GM12878 (cell line): ENCODE measurements around the gene LTV1. TPM values are rescaled to one million over a fixed set of nuclear protein-coding genes. Genes with fewer than 3 reads are reported as not detected.

Experiments
- ATAC-seq: fragments of 200-7000 bp; cut with Tn5 transposase; 3 replicates; pipeline ENCODE4 v1.9.1; 2020; ENCODE audit warnings: mild to moderate bottlenecking, moderate library complexity
- BruUV-seq: library from RNA; stranded (reverse); fragments of 400-500 nt; replicated peaks from 2 replicates; lab custom pipeline; 2021; lab: Mats Ljungman, UMichigan
- CTCF ChIA-PET: fragments of 300-600 bp; sonication (Branson Sonifier 250); formaldehyde crosslinking; extraction: SDS; loops from one replicate; lab custom pipeline; 2021; ENCODE audit warnings: inconsistent platforms; lab: Yijun Ruan, JAX
- POLR2A ChIA-PET: fragments of 350-600 bp; formaldehyde crosslinking; extraction: SDS; loops from one replicate; lab custom pipeline; 2021; ENCODE audit warnings: inconsistent platforms; lab: Charles Lee
- RAD21 ChIA-PET: fragments of 300-600 bp; sonication (Branson Sonifier 250); formaldehyde crosslinking; loops from one replicate; lab custom pipeline; 2023; ENCODE audit warnings: antibody characterized with exemption; ENCODE audit not compliant: unreplicated experiment; lab: Charles Lee
- SMC1A ChIA-PET: fragments of 300-600 bp; sonication (Branson Sonifier 250); formaldehyde crosslinking; loops from one replicate; lab custom pipeline; 2023; ENCODE audit not compliant: unreplicated experiment, uncharacterized antibody; lab: Charles Lee
- DNase-seq: peaks from one replicate; pipeline ENCODE4 v3.0.0-alpha.2; 2011; ENCODE audit warnings: low read depth, low spot score
- FAIRE-seq: peaks from 3 replicates; lab custom pipeline; 2011; peaks lifted over from hg19 to GRCh38; lab: Jason Lieb, UNC
- H2AFZ ChIP-seq: 2 replicates; pipeline ENCODE4 v1.6.0; 2011; ENCODE audit warnings: low read depth, low read length, control low read depth; ENCODE audit not compliant: control insufficient read depth
- H3K27ac ChIP-seq: 2 replicates; pipeline ENCODE4 v1.5.1; 2011; ENCODE audit warnings: control low read depth; ENCODE audit not compliant: control insufficient read depth, insufficient read depth
- H3K27me3 ChIP-seq, 2 experiments: replicated peaks in 1 of 2; 2 replicates each; pipeline versions ENCODE4 v1.6.0 to v1.6.1; 2011; ENCODE audit warnings: low read length in 1 of 2; ENCODE audit not compliant: control insufficient read depth in 2 of 2, insufficient read depth in 2 of 2
- H3K36me3 ChIP-seq, 2 experiments: 2 replicates each; pipeline ENCODE4 v1.5.1; 2011; ENCODE audit warnings: low read length in 1 of 2; ENCODE audit not compliant: control insufficient read depth in 2 of 2, insufficient read depth in 2 of 2
- H3K4me1 ChIP-seq: 2 replicates; pipeline ENCODE4 v1.6.1; 2011; ENCODE audit warnings: mild to moderate bottlenecking, low read length, moderate library complexity, mixed read lengths; ENCODE audit not compliant: control insufficient read depth, insufficient read depth
- H3K4me2 ChIP-seq: 2 replicates; pipeline ENCODE4 v1.6.0; 2011; ENCODE audit warnings: control low read depth; ENCODE audit not compliant: control insufficient read depth, insufficient read depth
- H3K4me3 ChIP-seq: fragments of 200-600 bp; sonication (generic); 2 replicates; pipeline ENCODE4 v1.5.1; 2016
- H3K79me2 ChIP-seq: 2 replicates; pipeline ENCODE4 v1.6.0; 2011; ENCODE audit warnings: low read length; ENCODE audit not compliant: control insufficient read depth, insufficient read depth
- H3K9ac ChIP-seq: 2 replicates; pipeline ENCODE4 v1.8.0; 2011; ENCODE audit warnings: low read length, control low read depth, mixed read lengths; ENCODE audit not compliant: control insufficient read depth, insufficient read depth
- H3K9me3 ChIP-seq: replicated peaks from 3 replicates; pipeline ENCODE4 v1.5.1; 2011; ENCODE audit warnings: mild to moderate bottlenecking, low read length; ENCODE audit not compliant: control insufficient read depth, insufficient read depth
- H4K20me1 ChIP-seq: 2 replicates; pipeline ENCODE4 v1.6.0; 2011; ENCODE audit not compliant: control insufficient read depth, insufficient read depth
- BACH1 ChIP-seq: fragments of 450-650 bp; IDR thresholded peaks from 2 replicates; pipeline ENCODE4 v1.6.1; 2017; ENCODE audit warnings: mild to moderate bottlenecking, borderline replicate concordance
- CHD2 ChIP-seq: IDR thresholded peaks from 2 replicates; pipeline ENCODE4 v1.6.1; 2011; ENCODE audit warnings: low read depth, low read length, improper control_type of control experiment, borderline replicate concordance
- MTA3 ChIP-seq: IDR thresholded peaks from 2 replicates; pipeline ENCODE4 v1.6.1; 2012; ENCODE audit warnings: low read length, inconsistent platforms, borderline replicate concordance
- NR2F1 ChIP-seq: fragments of 450-650 bp; conservative IDR thresholded peaks from 2 replicates; pipeline ENCODE4 v1.6.1; 2017; ENCODE audit warnings: mild to moderate bottlenecking
- RB1 ChIP-seq: fragments of 450-650 bp; formaldehyde crosslinking; IDR thresholded peaks from 2 replicates; pipeline ENCODE4 v1.6.1; 2017; ENCODE audit warnings: mild to moderate bottlenecking, borderline replicate concordance
- SRF ChIP-seq, 2 experiments: IDR thresholded peaks; 2 replicates each; pipeline ENCODE4 v1.6.1; 2011; ENCODE audit warnings: low read depth in 2 of 2, low read length in 2 of 2, mild to moderate bottlenecking in 1 of 2, moderate library complexity in 1 of 2
- STAT3 ChIP-seq: IDR thresholded peaks from 2 replicates; pipeline ENCODE4 v1.6.1; 2011; ENCODE audit warnings: low read depth, low read length, improper control_type of control experiment
- WRNIP1 ChIP-seq: IDR thresholded peaks from 2 replicates; pipeline ENCODE4 v1.6.1; 2011; ENCODE audit warnings: low read depth, low read length, improper control_type of control experiment, borderline replicate concordance
- WGBS: methylation state at CpG from one replicate; pipeline ENCODE4 v1.1.6; 2016; ENCODE audit warnings: low lambda C conversion rate; ENCODE audit not compliant: insufficient replicate concordance, insufficient coverage; ENCODE audit errors: missing lambda C conversion rate; 5-methylcytosine and 5-hydroxymethylcytosine counted together
- in situ Hi-C: fragments of 300-500 bp; cut with MboI; formaldehyde crosslinking; loops from 9 replicates; pipeline ENCODE4 v1.14.3; 2018; ENCODE audit warnings: mixed read lengths
- intact Hi-C: fragments of 100-400 bp; cut with micrococcal nuclease; formaldehyde crosslinking; loops from one replicate; pipeline ENCODE4 v1.14.2; 2022; ENCODE audit not compliant: unreplicated experiment
- polyA plus RNA-seq, 11 experiments: library from polyadenylated mRNA; depleted of rRNA in 4 of 11; unstranded in 6 of 11; stranded (reverse) in 5 of 11; fragments of >200 nt; fragmentation: Nextera tagmentation in 4 of 11; fragmentation: Illumina TruSeq in 1 of 11; extraction: Ambion mirVana in 4 of 11; extraction: Trizol in 1 of 11; gene quantifications; 1 replicate in 1 of 11; 2 replicates in 10 of 11; pipeline versions ENCODE4 v1.2.1 to v1.2.3, GENCODE V29; 2011 to 2016; ENCODE audit warnings: inconsistent platforms in 2 of 11, missing spikeins in 2 of 11, low read depth in 1 of 11
- total RNA-seq, 4 experiments: library from RNA; depleted of rRNA in 3 of 4; stranded (reverse); fragments of >200 nt in 3 of 4; fragmentation: Illumina TruSeq in 1 of 4; extraction: Trizol in 1 of 4; gene quantifications; 2 replicates each; pipeline versions ENCODE4 v1.2.1 to v1.2.3, GENCODE V29; 2013 to 2021
- TF ChIP-seq, protein P1 (sequence below): IDR thresholded peaks from 2 replicates; pipeline ENCODE4 v1.6.1; 2011; ENCODE audit warnings: low read depth, mild to moderate bottlenecking, low read length, moderate library complexity, borderline replicate concordance; ENCODE audit errors: extremely low read depth
- TF ChIP-seq, protein P2 (sequence below): fragments of 150-350 bp; IDR thresholded peaks from 2 replicates; pipeline ENCODE4 v1.6.1; 2016; ENCODE audit warnings: low read depth, low read length
- TF ChIP-seq, protein P3 (sequence below): fragments of 450-650 bp; IDR thresholded peaks from 2 replicates; pipeline ENCODE4 v1.6.1; 2017; ENCODE audit warnings: mild to moderate bottlenecking, low read depth, inconsistent platforms; ENCODE audit not compliant: poor library complexity, severe bottlenecking

The LTV1 gene
- total and polyA plus RNA-seq, 10 of the 15 experiments (the other 5 are each of a cell fraction or from before 2014, with no cell fraction given), result 22.3 to 66.4 (median 52.0) TPM

DNA sequence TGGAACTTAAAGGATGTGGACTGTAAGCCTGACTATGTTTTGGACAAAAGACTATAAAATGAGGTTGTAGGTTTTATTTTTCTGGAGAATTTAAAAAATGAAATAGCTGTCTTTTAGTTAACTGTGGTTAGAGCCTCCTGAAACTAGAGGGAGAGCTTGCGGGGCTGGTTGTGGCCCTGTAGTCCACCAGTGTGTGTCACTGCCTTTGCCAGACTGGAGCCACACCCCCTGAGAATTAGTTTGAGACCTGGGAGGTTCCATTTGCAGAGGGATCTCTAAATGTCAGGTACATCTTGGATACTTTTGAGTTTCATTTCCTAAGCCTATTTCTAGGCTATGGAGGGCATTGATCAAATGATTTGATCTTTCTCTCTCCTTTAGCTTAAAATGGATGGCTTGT, 42.0 kb downstream of the LTV1 start:
- ChIA-PET POLR2A (no interaction called here), RAD21 (interaction anchor here (1.0 kb wide), 1 partner anchor 42 kb away, joined by 3 read pairs; the partner anchor contains the start of gene LTV1), CTCF (interaction anchor here (0.8 to 1.4 kb wide), 2 partner anchors 55 to 310 kb away, joined by 3 to 5 read pairs; no protein-coding TSS in a partner anchor), SMC1A (interaction anchor here (1.3 to 1.6 kb wide), 3 partner anchors 11 to 48 kb away, joined by 3 read pairs; no protein-coding TSS in a partner anchor)
- DNase-seq (no peak), ATAC-seq (no peak), FAIRE-seq (no peak)
- WGBS, result 100% methylated on average over 1 of the region's 1 CpG
- H2AFZ ChIP-seq, result no peak overlapping the region
- H3K27me3 ChIP-seq, result 0 out of 4 replicates have a peak, but pooled peaks cover 0 to 1% of the 10 kb centered on the region in 2 experiments
- no peak overlapping the region for H3K4me3 ChIP-seq
- no peaks in the 10 kb centered on the region for H3K9me3 ChIP-seq
- H3K4me1 ChIP-seq, result no peaks in the 10 kb centered on the region
- H3K79me2 ChIP-seq, result no peaks in the 10 kb centered on the region
- no peaks in the 10 kb centered on the region for H4K20me1 ChIP-seq
- H3K4me2 ChIP-seq, result no peak overlapping the region
- no peak for TF ChIP-seq MTA3
- no peak for TF ChIP-seq NR2F1
- TF ChIP-seq, protein P1, sequence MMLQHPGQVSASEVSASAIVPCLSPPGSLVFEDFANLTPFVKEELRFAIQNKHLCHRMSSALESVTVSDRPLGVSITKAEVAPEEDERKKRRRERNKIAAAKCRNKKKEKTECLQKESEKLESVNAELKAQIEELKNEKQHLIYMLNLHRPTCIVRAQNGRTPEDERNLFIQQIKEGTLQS, result no peak
- no peak for TF ChIP-seq WRNIP1
- no peak for TF ChIP-seq STAT3
- TF ChIP-seq CHD2, result no peak
- TF ChIP-seq, protein P2, sequence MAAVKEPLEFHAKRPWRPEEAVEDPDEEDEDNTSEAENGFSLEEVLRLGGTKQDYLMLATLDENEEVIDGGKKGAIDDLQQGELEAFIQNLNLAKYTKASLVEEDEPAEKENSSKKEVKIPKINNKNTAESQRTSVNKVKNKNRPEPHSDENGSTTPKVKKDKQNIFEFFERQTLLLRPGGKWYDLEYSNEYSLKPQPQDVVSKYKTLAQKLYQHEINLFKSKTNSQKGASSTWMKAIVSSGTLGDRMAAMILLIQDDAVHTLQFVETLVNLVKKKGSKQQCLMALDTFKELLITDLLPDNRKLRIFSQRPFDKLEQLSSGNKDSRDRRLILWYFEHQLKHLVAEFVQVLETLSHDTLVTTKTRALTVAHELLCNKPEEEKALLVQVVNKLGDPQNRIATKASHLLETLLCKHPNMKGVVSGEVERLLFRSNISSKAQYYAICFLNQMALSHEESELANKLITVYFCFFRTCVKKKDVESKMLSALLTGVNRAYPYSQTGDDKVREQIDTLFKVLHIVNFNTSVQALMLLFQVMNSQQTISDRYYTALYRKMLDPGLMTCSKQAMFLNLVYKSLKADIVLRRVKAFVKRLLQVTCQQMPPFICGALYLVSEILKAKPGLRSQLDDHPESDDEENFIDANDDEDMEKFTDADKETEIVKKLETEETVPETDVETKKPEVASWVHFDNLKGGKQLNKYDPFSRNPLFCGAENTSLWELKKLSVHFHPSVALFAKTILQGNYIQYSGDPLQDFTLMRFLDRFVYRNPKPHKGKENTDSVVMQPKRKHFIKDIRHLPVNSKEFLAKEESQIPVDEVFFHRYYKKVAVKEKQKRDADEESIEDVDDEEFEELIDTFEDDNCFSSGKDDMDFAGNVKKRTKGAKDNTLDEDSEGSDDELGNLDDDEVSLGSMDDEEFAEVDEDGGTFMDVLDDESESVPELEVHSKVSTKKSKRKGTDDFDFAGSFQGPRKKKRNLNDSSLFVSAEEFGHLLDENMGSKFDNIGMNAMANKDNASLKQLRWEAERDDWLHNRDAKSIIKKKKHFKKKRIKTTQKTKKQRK, result no peak
- TF ChIP-seq RB1, result no peak
- no peak for TF ChIP-seq SRF (IDR thresholded peaks at IDR 0.05; ENCODE audit: low read depth in 2 of 2, low read length in 2 of 2)
- TF ChIP-seq BACH1, result no peak
- TF ChIP-seq, protein P3, sequence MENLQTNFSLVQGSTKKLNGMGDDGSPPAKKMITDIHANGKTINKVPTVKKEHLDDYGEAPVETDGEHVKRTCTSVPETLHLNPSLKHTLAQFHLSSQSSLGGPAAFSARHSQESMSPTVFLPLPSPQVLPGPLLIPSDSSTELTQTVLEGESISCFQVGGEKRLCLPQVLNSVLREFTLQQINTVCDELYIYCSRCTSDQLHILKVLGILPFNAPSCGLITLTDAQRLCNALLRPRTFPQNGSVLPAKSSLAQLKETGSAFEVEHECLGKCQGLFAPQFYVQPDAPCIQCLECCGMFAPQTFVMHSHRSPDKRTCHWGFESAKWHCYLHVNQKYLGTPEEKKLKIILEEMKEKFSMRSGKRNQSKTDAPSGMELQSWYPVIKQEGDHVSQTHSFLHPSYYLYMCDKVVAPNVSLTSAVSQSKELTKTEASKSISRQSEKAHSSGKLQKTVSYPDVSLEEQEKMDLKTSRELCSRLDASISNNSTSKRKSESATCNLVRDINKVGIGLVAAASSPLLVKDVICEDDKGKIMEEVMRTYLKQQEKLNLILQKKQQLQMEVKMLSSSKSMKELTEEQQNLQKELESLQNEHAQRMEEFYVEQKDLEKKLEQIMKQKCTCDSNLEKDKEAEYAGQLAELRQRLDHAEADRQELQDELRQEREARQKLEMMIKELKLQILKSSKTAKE, result no peak
- H3K9ac ChIP-seq, result no peak overlapping the region
- in situ Hi-C loops (no loop called here), intact Hi-C loops (no loop called here)
- no TSS peak for BruUV-seq
- no peak overlapping the region for H3K27ac ChIP-seq
- H3K36me3 ChIP-seq, result no peaks in the 10 kb centered on the region
